T-helper 17 cell (primary cell): ENCODE measurements around the gene SLC35B2. TPM values are rescaled to one million over a fixed set of nuclear protein-coding genes. Genes with fewer than 3 reads are reported as not detected.

Source experiments
- ATAC-seq: fragments of 150-1000 bp; cut with Tn5 transposase; 2 replicates; pipeline ENCODE4 v1.10.0; 2021; ENCODE audit warnings: mild to moderate bottlenecking, moderate library complexity
- DNase-seq, 3 donors: peaks; one replicate each; pipeline versions ENCODE4 v3.0.0 to v3.0.0-alpha.2; 2020 to 2021
- H3K9me3 ChIP-seq: one replicate; pipeline ENCODE4 v1.7.0; 2013; ENCODE audit warnings: low read length, mild to moderate bottlenecking; ENCODE audit not compliant: control insufficient read depth, poor library complexity, severe bottlenecking
- H3K27ac Mint-ChIP-seq: one replicate; pipeline ENCODE4 v1.8.0; 2022; ENCODE audit warnings: mild to moderate bottlenecking, moderate library complexity, mixed read lengths
- H3K27me3 Mint-ChIP-seq: one replicate; pipeline ENCODE4 v1.8.0; 2022; ENCODE audit warnings: mixed read lengths
- H3K36me3 Mint-ChIP-seq: one replicate; pipeline ENCODE4 v1.8.0; 2022; ENCODE audit warnings: low read depth, mixed read lengths
- H3K4me1 Mint-ChIP-seq: one replicate; pipeline ENCODE4 v1.8.0; 2022; ENCODE audit warnings: mild to moderate bottlenecking, mixed read lengths
- H3K4me3 Mint-ChIP-seq: one replicate; pipeline ENCODE4 v1.8.0; 2022; ENCODE audit warnings: mild to moderate bottlenecking, moderate library complexity, mixed read lengths
- total RNA-seq, 4 donors: library from RNA in 2 of 4; stranded (reverse) in 2 of 4; gene quantifications; one replicate each; pipeline ENCODE4 v1.2.3 and lab custom pipeline; 2022 to 2026

SLC35B2 gene
- total RNA-seq, 2 donors from 2014 or later: 14.7 to 15.2 TPM

- H3K4me1 Mint-ChIP-seq: peaks cover 16% of the 10 kb centered on the region
- H3K4me3 Mint-ChIP-seq: peak overlapping the region; percentile 66
- ATAC-seq (peak; percentile 86), DNase-seq (peak in 1 of 3 donors; percentile 38)
- no peak overlapping the region for H3K27ac Mint-ChIP-seq
- peaks cover 53% of the 10 kb centered on the region for H3K27me3 Mint-ChIP-seq
- peaks cover 6% of the 10 kb centered on the region for H3K36me3 Mint-ChIP-seq
- H3K9me3 ChIP-seq: no peaks in the 10 kb centered on the region
These were observed 40.0 kb upstream of the SLC35B2 start for GRCh38 chr6:44297063-44298038.

- no peak overlapping the region for H3K27ac Mint-ChIP-seq
- DNase-seq: no peak
- H3K4me3 Mint-ChIP-seq: no peak overlapping the region
- peaks cover 16% of the 10 kb centered on the region for H3K4me1 Mint-ChIP-seq
- H3K9me3 ChIP-seq: no peaks in the 10 kb centered on the region
- H3K36me3 Mint-ChIP-seq: peaks cover 2% of the 10 kb centered on the region
- H3K27me3 Mint-ChIP-seq: peaks cover 75% of the 10 kb centered on the region
- no peak for ATAC-seq
These were observed 37.8 kb upstream of the SLC35B2 start for GRCh38 chr6:44294832-44295791.

- Mint-ChIP-seq H3K4me1 (peaks cover 10% of the 10 kb centered on the region), H3K27me3 (peaks cover 78% of the 10 kb centered on the region), H3K27ac (no peak overlapping the region), H3K36me3 (peaks cover 2% of the 10 kb centered on the region), H3K4me3 (no peak overlapping the region)
- no peak for DNase-seq
- no peak for ATAC-seq
- H3K9me3 ChIP-seq: no peaks in the 10 kb centered on the region
These were observed 35.5 kb upstream of the SLC35B2 start for GRCh38 chr6:44292661-44293365.

GRCh38 chr6:44291841-44292240, 34.5 kb upstream of the SLC35B2 start:
- Mint-ChIP-seq H3K4me3 (peak overlapping the region; percentile 19), H3K36me3 (peaks cover 8% of the 10 kb centered on the region), H3K4me1 (peaks cover 4% of the 10 kb centered on the region), H3K27me3 (peaks cover 83% of the 10 kb centered on the region), H3K27ac (no peak overlapping the region)
- ATAC-seq (no peak), DNase-seq (no peak)
- H3K9me3 ChIP-seq: no peaks in the 10 kb centered on the region

- ATAC-seq (no peak), DNase-seq (no peak)
- Mint-ChIP-seq H3K27ac (no peak overlapping the region), H3K27me3 (peaks cover 84% of the 10 kb centered on the region), H3K4me3 (no peak overlapping the region), H3K36me3 (peaks cover 13% of the 10 kb centered on the region), H3K4me1 (peaks cover 2% of the 10 kb centered on the region)
- H3K9me3 ChIP-seq: no peaks in the 10 kb centered on the region
These were observed 32.5 kb upstream of the SLC35B2 start for GRCh38 chr6:44289726-44290260.

GRCh38 chr6:44286747-44287146, 29.4 kb upstream of the SLC35B2 start:
- ATAC-seq: no peak
- no peak overlapping the region for H3K27ac Mint-ChIP-seq
- DNase-seq: no peak

GRCh38 chr6:44286285-44286565, 28.9 kb upstream of the SLC35B2 start:
- ATAC-seq (no peak), DNase-seq (no peak)
- peak overlapping the region; percentile 36 for H3K4me3 Mint-ChIP-seq
- H3K27ac Mint-ChIP-seq: no peak overlapping the region
- H3K4me1 Mint-ChIP-seq: peaks cover 8% of the 10 kb centered on the region
- no peaks in the 10 kb centered on the region for H3K9me3 ChIP-seq
- peaks cover 22% of the 10 kb centered on the region for H3K36me3 Mint-ChIP-seq
- H3K27me3 Mint-ChIP-seq: peaks cover 74% of the 10 kb centered on the region

More at GRCh38 chr6:44286747-44287146, 29.4 kb upstream of the SLC35B2 start:
- Mint-ChIP-seq H3K27me3 (peaks cover 79% of the 10 kb centered on the region), H3K4me1 (peaks cover 8% of the 10 kb centered on the region), H3K36me3 (peaks cover 22% of the 10 kb centered on the region), H3K4me3 (peak overlapping the region; percentile 36)
- H3K9me3 ChIP-seq: no peaks in the 10 kb centered on the region

- Mint-ChIP-seq H3K27me3 (peaks cover 69% of the 10 kb centered on the region), H3K27ac (no peak overlapping the region), H3K4me3 (peak overlapping the region; percentile 36), H3K4me1 (peaks cover 8% of the 10 kb centered on the region), H3K36me3 (peaks cover 22% of the 10 kb centered on the region)
- no peak for DNase-seq
- no peak for ATAC-seq
- no peaks in the 10 kb centered on the region for H3K9me3 ChIP-seq
These were observed 28.4 kb upstream of the SLC35B2 start for GRCh38 chr6:44285552-44286284.

GRCh38 chr6:44284867-44285266, 27.5 kb upstream of the SLC35B2 start:
- H3K4me1 Mint-ChIP-seq: peaks cover 8% of the 10 kb centered on the region
- ATAC-seq (no peak), DNase-seq (no peak)
- no peak overlapping the region for H3K4me3 Mint-ChIP-seq
- no peaks in the 10 kb centered on the region for H3K9me3 ChIP-seq
- H3K27me3 Mint-ChIP-seq: peaks cover 69% of the 10 kb centered on the region
- no peak overlapping the region for H3K27ac Mint-ChIP-seq
- H3K36me3 Mint-ChIP-seq: peaks cover 22% of the 10 kb centered on the region

GRCh38 chr6:44284121-44284520, 26.8 kb upstream of the SLC35B2 start:
- H3K4me3 Mint-ChIP-seq: no peak overlapping the region
- H3K27me3 Mint-ChIP-seq: peaks cover 70% of the 10 kb centered on the region
- peaks cover 22% of the 10 kb centered on the region for H3K36me3 Mint-ChIP-seq
- H3K4me1 Mint-ChIP-seq: peaks cover 8% of the 10 kb centered on the region
- ATAC-seq: no peak
- no peak overlapping the region for H3K27ac Mint-ChIP-seq
- no peaks in the 10 kb centered on the region for H3K9me3 ChIP-seq
- no peak for DNase-seq

GRCh38 chr6:44278774-44279697, 21.7 kb upstream of the SLC35B2 start:
- H3K27me3 Mint-ChIP-seq: peaks cover 60% of the 10 kb centered on the region

More at GRCh38 chr6:44278774-44279697, 21.7 kb upstream of the SLC35B2 start:
- no peaks in the 10 kb centered on the region for H3K9me3 ChIP-seq
- peaks cover 11% of the 10 kb centered on the region for H3K36me3 Mint-ChIP-seq
- peaks cover 3% of the 10 kb centered on the region for H3K4me1 Mint-ChIP-seq
- DNase-seq (no peak), ATAC-seq (no peak)
- H3K27ac Mint-ChIP-seq: no peak overlapping the region
- no peak overlapping the region for H3K4me3 Mint-ChIP-seq
